Right ventricle myocardium superior (tissue), 1 donor: ENCODE results near the gene C17orf114.
A peak's percentile ranks its signal among the peaks of the same experiment; 100 is the strongest.
"Not testable (repeated sequence)": the region's sequence is repeated elsewhere in the genome, so short reads cannot be mapped to it uniquely, and the experiment has no call there.

Source experiments
- ATAC-seq: fragments of 200-7000 bp; cut with Tn5 transposase; one replicate; pipeline ENCODE4 v1.9.1; 2020; ENCODE audit warnings: mild to moderate bottlenecking; ENCODE audit not compliant: poor library complexity
- DNase-seq: peaks from one replicate; pipeline ENCODE4 v3.0.0-alpha.2; 2020
- intact Hi-C: fragments of 100-400 bp; cut with DNase I; formaldehyde crosslinking; loops from one replicate; pipeline ENCODE4 v1.11.2; 2022
- donor health status: DM: no; HTN: yes; CAD: no; lungs with severe emphysema.

Gene C17orf114

GRCh38 chr17:4833178-4833940, 31.2 kb upstream of the C17orf114 start, which contains the start of gene MINK1:
TSS of gene MINK1 (plus strand) at chr17:4833340. CDS start at chr17:4833584, 244 bp downstream.
- ATAC-seq (peak; percentile 97), DNase-seq (peak; percentile 93)
- intact Hi-C loops = loop anchor here (10.0 kb wide), 1 partner anchor 51 kb away; no protein-coding TSS in a partner anchor

GRCh38 chr17:4832829-4833177, 30.7 kb upstream of the C17orf114 start:
- not testable (repeated sequence) for DNase-seq, ATAC-seq
- intact Hi-C loops = loop anchor here (10.0 kb wide), 1 partner anchor 52 kb away; no protein-coding TSS in a partner anchor

- no peak for DNase-seq
- intact Hi-C loops = no loop called here
- ATAC-seq = no peak
Measured at GRCh38 chr17:4827399-4827798, 25.3 kb upstream of the C17orf114 start.

- DNase-seq = no peak
- intact Hi-C loops = no loop called here
- no peak for ATAC-seq
Measured at GRCh38 chr17:4823373-4824089, 21.4 kb upstream of the C17orf114 start.

- ATAC-seq = no peak
- intact Hi-C loops = no loop called here
Measured at GRCh38 chr17:4822835-4823234, 20.7 kb upstream of the C17orf114 start.

GRCh38 chr17:4818276-4818675, 16.1 kb upstream of the C17orf114 start:
- intact Hi-C loops = no loop called here
- ATAC-seq (no peak), DNase-seq (no peak)

More at GRCh38 chr17:4822835-4823234, 20.7 kb upstream of the C17orf114 start:
- no peak for DNase-seq

- intact Hi-C loops = no loop called here
- DNase-seq (no peak), ATAC-seq (no peak)
Measured at GRCh38 chr17:4816826-4817225, 14.7 kb upstream of the C17orf114 start.

- intact Hi-C loops = no loop called here
- ATAC-seq (no peak), DNase-seq (no peak)
Measured at GRCh38 chr17:4815043-4815675, 13.0 kb upstream of the C17orf114 start.

- ATAC-seq = peak; percentile 67
Measured at GRCh38 chr17:4812690-4813089, 10.6 kb upstream of the C17orf114 start.

GRCh38 chr17:4811471-4811870, 9.3 kb upstream of the C17orf114 start:
- intact Hi-C loops = no loop called here
- DNase-seq (no peak), ATAC-seq (no peak)

More at GRCh38 chr17:4812690-4813089, 10.6 kb upstream of the C17orf114 start:
- DNase-seq = no peak
- intact Hi-C loops = no loop called here

GRCh38 chr17:4810696-4811290, 8.7 kb upstream of the C17orf114 start:
- intact Hi-C loops = no loop called here
- ATAC-seq = no peak
- peak; percentile 57 for DNase-seq

GRCh38 chr17:4808378-4808767, 6.2 kb upstream of the C17orf114 start:
- DNase-seq (peak; percentile 83), ATAC-seq (peak; percentile 37)
- intact Hi-C loops = no loop called here

GRCh38 chr17:4807605-4808377, 5.7 kb upstream of the C17orf114 start:
- intact Hi-C loops = no loop called here
- peak; percentile 49 for DNase-seq
- peak; percentile 10 for ATAC-seq

GRCh38 chr17:4806777-4807604, 4.9 kb upstream of the C17orf114 start, which contains the start of gene PLD2:
TSS of gene PLD2 (plus strand) at chr17:4807152. CDS start at chr17:4807773, 621 bp downstream.
- intact Hi-C loops = no loop called here

GRCh38 chr17:4806456-4806776, 4.3 kb upstream of the C17orf114 start:
- DNase-seq (peak; percentile 45), ATAC-seq (no peak)
- intact Hi-C loops = no loop called here

More at GRCh38 chr17:4806777-4807604, 4.9 kb upstream of the C17orf114 start, which contains the start of gene PLD2:
- DNase-seq (peak; percentile 94), ATAC-seq (peak; percentile 98)

GRCh38 chr17:4800462-4801196, 1.5 kb downstream of the C17orf114 start:
- ATAC-seq (no peak), DNase-seq (no peak)
- intact Hi-C loops = no loop called here

- intact Hi-C loops = loop anchor here (5.0 kb wide), 1 partner anchor 41 kb away; no protein-coding TSS in a partner anchor
- DNase-seq (no peak), ATAC-seq (peak; percentile 21)
Measured at GRCh38 chr17:4796552-4796920, 5.6 kb downstream of the C17orf114 start.
